Measurements from ENCODE around the gene MEIS2. TPM values are rescaled to one million over a fixed set of nuclear protein-coding genes. Genes with fewer than 3 reads are reported as not detected.
A peak's percentile ranks its signal among the peaks of the same experiment; 100 is the strongest.

The MEIS2 gene
- total and polyA plus RNA-seq, 2 donors (not counting 3 experiments of a cell fraction or from before 2014, with no cell fraction given) = 22.5 to 26.2 TPM

GRCh38 chr15:37084602-37085001 is 15.7 kb downstream of the MEIS2 start:
- Histone ChIP-seq H3K36me3 (ENCODE audit: control insufficient read depth in 2 of 2, extremely low read depth in 1 of 2, insufficient read depth in 2 of 2, low read length in 2 of 2) (peaks cover 0 to 10% of the 10 kb centered on the region in 2 experiments), H3K27ac (ENCODE audit: insufficient read depth, low read depth, low read length) (no peak overlapping the region), H3K79me2 (ENCODE audit: control insufficient read depth, insufficient read depth, low read length) (no peaks in the 10 kb centered on the region), H3K9me1 (replicated peaks; ENCODE audit: control insufficient read depth, extremely low read depth, insufficient read depth, low read length) (no peaks in the 10 kb centered on the region), H3K4me1 (ENCODE audit: control insufficient read depth, extremely low read depth, insufficient read depth, low read length) (peaks cover 13% of the 10 kb centered on the region), H3K4me3 (replicated peaks in 1 of 3; ENCODE audit: insufficient read depth in 1 of 3, low read depth in 1 of 3, low read length in 3 of 3) (no peak overlapping the region), H3K27me3 (ENCODE audit: control insufficient read depth in 2 of 2, insufficient read depth in 2 of 2, low read length in 2 of 2) (no peaks in the 10 kb centered on the region), H3K9me3 (replicated peaks; ENCODE audit: control insufficient read depth, insufficient read depth, low read length) (no peaks in the 10 kb centered on the region), H4K20me1 (replicated peaks; ENCODE audit: control insufficient read depth, extremely low read depth, insufficient read depth, low read length) (no peaks in the 10 kb centered on the region), H3K9ac (replicated peaks; ENCODE audit: extremely low read depth, insufficient read depth, low read length) (no peak overlapping the region), H2AFZ (ENCODE audit: low read depth, low read length) (no peak overlapping the region), H3K4me2 (ENCODE audit: insufficient read depth, low read length) (peak overlapping the region; percentile 14)
- peak; percentile 60 for TF ChIP-seq GATA2 (IDR thresholded peaks at IDR 0.05; ENCODE audit: insufficient read depth, insufficient read length, low read depth, low read length)
- TF ChIP-seq EZH2 (IDR thresholded peaks at IDR 0.05; ENCODE audit: borderline replicate concordance, low read depth, low read length, severe bottlenecking) = no peak
- BruUV-seq (replicated peaks) = no TSS peak
- DNase-seq (ENCODE audit: low read depth, low spot score) = peak; percentile 94
- intact Hi-C loops (cut with micrococcal nuclease) (no loop called here), dilution Hi-C loops (cut with MboI; ENCODE audit: extremely low pct_ligation_motif_present, low sequenced_read_pairs) (no loop called here)
- FAIRE-seq = peak; percentile 92
- ChIA-PET CTCF (interaction anchor here (0.7 to 1.9 kb wide), 5 partner anchors 12 to 1403 kb away, joined by 3 to 5 read pairs (median 3); no protein-coding TSS in a partner anchor), POLR2A (no interaction called here)

- FAIRE-seq (no peak), DNase-seq (ENCODE audit: low read depth, low spot score) (no peak)
- Histone ChIP-seq H3K4me2 (ENCODE audit: insufficient read depth, low read length) (no peak overlapping the region), H3K9me1 (replicated peaks; ENCODE audit: control insufficient read depth, extremely low read depth, insufficient read depth, low read length) (no peaks in the 10 kb centered on the region), H2AFZ (ENCODE audit: low read depth, low read length) (no peak overlapping the region), H3K36me3 (ENCODE audit: control insufficient read depth in 2 of 2, extremely low read depth in 1 of 2, insufficient read depth in 2 of 2, low read length in 2 of 2) (peaks cover 0 to 10% of the 10 kb centered on the region in 2 experiments), H3K4me3 (replicated peaks in 1 of 3; ENCODE audit: insufficient read depth in 1 of 3, low read depth in 1 of 3, low read length in 3 of 3) (no peak overlapping the region), H3K27ac (ENCODE audit: insufficient read depth, low read depth, low read length) (no peak overlapping the region), H3K79me2 (ENCODE audit: control insufficient read depth, insufficient read depth, low read length) (no peaks in the 10 kb centered on the region), H3K4me1 (ENCODE audit: control insufficient read depth, extremely low read depth, insufficient read depth, low read length) (peaks cover 13% of the 10 kb centered on the region), H4K20me1 (replicated peaks; ENCODE audit: control insufficient read depth, extremely low read depth, insufficient read depth, low read length) (no peaks in the 10 kb centered on the region), H3K9ac (replicated peaks; ENCODE audit: extremely low read depth, insufficient read depth, low read length) (no peak overlapping the region), H3K9me3 (replicated peaks; ENCODE audit: control insufficient read depth, insufficient read depth, low read length) (no peaks in the 10 kb centered on the region), H3K27me3 (ENCODE audit: control insufficient read depth in 2 of 2, insufficient read depth in 2 of 2, low read length in 2 of 2) (no peaks in the 10 kb centered on the region)
- dilution Hi-C loops (cut with MboI; ENCODE audit: extremely low pct_ligation_motif_present, low sequenced_read_pairs) (no loop called here), intact Hi-C loops (cut with micrococcal nuclease) (no loop called here)
- ChIA-PET POLR2A (no interaction called here), CTCF (no interaction called here)
- BruUV-seq (replicated peaks) = no TSS peak
- TF ChIP-seq FOS (IDR thresholded peaks at IDR 0.05; ENCODE audit: borderline replicate concordance, insufficient read depth, low read length) (no peak), MAX (IDR thresholded peaks at IDR 0.05; ENCODE audit: insufficient read depth, insufficient read length) (no peak), CTCF (IDR thresholded peaks at IDR 0.05; ENCODE audit: extremely low read depth in 1 of 2, insufficient read depth in 1 of 2, low read depth in 1 of 2, low read length in 2 of 2) (no peak), MYC (IDR thresholded peaks at IDR 0.05; ENCODE audit: low read depth, low read length) (no peak), POLR2AphosphoS5 (IDR thresholded peaks at IDR 0.05; ENCODE audit: insufficient read depth, low read depth, low read length) (no peak), JUN (IDR thresholded peaks at IDR 0.05; ENCODE audit: borderline replicate concordance, insufficient read depth, insufficient read length, low read depth) (no peak), GATA2 (IDR thresholded peaks at IDR 0.05; ENCODE audit: insufficient read depth, insufficient read length, low read depth, low read length) (no peak), POLR2A (IDR thresholded peaks at IDR 0.05; ENCODE audit: low read depth, low read length) (no peak), EZH2 (IDR thresholded peaks at IDR 0.05; ENCODE audit: borderline replicate concordance, low read depth, low read length, severe bottlenecking) (no peak)
Observed at GRCh38 chr15:37083610-37084009, 16.7 kb downstream of the MEIS2 start.
